Measurements from ENCODE around the gene PTPN21. TPM values are rescaled to one million over a fixed set of nuclear protein-coding genes. Genes with fewer than 3 reads are reported as not detected.

Gene PTPN21
- total and polyA plus RNA-seq, 2 donors = 14.5 to 22.4 TPM

DNA sequence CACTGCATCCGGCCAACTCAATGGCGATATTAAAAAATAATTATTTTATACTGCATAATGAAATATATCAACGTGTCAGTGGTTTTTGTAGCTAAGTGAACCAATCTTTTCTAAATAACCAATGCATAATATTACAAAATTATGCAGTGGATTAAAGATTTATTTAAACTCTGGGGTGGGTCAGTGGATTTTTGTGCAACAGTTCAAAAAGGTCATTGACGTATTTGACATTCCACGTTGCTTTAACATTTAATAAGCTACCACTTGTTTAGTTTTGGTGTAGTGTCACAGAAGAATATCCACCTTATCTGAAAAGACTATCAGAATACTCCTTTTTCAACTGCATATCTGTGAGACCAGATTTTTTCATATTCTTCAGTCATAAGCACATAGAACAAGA lies 10.6 kb upstream of the PTPN21 start:
- Histone ChIP-seq H3K4me3 (ENCODE audit: low read depth, low read length) (no peak overlapping the region), H3K36me3 (ENCODE audit: insufficient read depth) (peaks cover 8% of the 10 kb centered on the region), H3K27ac (ENCODE audit: low read depth) (no peak overlapping the region), H3K4me1 (ENCODE audit: insufficient read depth) (no peaks in the 10 kb centered on the region)
- DNase-seq (ENCODE audit: extremely low spot score) = no peak
- 90% methylated on average over 5 of the region's 5 CpGs for WGBS

DNA sequence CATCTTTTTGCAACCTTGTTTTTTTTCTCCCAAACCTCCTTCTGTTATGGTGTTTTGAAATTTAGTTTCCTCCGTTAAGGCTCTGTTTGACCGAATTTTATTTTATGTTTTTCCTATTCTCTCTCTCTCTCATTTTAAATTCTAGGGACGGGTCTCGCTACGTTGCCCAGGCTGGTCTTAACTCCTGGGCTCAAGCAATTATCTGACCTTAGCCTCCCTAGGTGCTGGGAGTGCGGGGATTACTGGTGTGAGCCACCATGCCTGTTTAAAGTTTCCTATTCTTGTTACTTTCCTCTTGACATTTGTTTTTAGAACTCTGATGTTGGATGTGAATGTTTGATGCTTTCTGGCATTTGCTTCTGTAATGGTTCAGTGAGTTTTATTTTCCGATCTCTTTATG lies 9.0 kb upstream of the PTPN21 start:
- WGBS = 32% methylated on average over 7 of the region's 7 CpGs
- Histone ChIP-seq H3K36me3 (ENCODE audit: insufficient read depth) (peaks cover 4% of the 10 kb centered on the region), H3K4me1 (ENCODE audit: insufficient read depth) (no peaks in the 10 kb centered on the region), H3K4me3 (ENCODE audit: low read depth, low read length) (peak overlapping the region; percentile 98), H3K27ac (ENCODE audit: low read depth) (no peak overlapping the region)
- DNase-seq (ENCODE audit: extremely low spot score) = no peak

DNA sequence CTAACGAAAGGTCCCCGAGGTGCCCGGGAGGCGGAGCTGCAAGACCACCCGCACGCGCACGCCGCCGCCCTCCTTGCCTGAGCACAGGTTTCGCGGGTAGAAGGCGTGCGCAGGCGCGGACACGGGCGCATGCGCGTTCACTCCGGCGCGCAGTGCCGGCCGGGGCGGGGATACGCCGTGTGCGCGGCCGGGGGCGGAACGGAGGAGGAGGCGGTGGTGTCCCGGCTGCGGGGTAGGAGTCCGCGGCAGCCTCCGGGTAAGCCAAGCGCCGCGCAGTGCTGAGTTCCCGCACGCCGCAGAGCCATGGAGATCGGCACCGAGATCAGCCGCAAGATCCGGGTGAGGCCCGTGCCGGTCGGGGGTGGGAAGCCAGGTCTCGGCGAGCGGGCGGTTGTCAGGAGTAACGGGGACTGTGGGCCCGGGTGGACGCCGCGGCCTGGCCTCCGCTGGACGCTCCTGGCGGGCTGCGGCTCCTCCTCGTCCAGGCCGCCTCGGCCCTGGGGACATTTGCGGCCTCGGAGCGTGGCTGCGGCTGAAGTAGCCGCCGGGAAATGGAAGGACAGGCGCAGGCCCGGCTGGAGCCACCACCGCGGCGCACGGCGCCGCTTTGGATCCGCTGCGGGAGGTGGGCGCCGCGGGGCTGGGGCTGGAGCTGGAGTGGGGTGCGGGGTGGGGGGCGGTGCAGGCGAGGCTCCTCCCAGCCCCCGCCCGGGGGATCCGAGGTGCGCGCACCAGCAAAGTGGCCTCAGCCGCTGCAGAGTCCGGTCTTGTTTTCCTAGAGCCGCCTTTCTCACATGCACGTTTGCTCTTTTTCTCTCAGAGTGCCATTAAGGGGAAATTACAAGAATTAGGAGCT lies 8.3 kb upstream of the PTPN21 start, which contains the start of gene ZC3H14:
Gene ZC3H14, plus strand, starts transcription at position 207 of the 856 bp plus-strand sequence. Its CDS starts 97 bp downstream, at position 304.
- peak within 1 kb of the TSS; percentile 93 for H3K27ac ChIP-seq (ENCODE audit: low read depth)
- no peaks in the 10 kb centered on the region for H3K36me3 ChIP-seq (ENCODE audit: insufficient read depth)
- WGBS = under 1% methylated on average over 99 of the region's 99 CpGs
- H3K4me3 ChIP-seq (ENCODE audit: low read depth, low read length) = peak within 1 kb of the TSS; percentile 98
- no peaks in the 10 kb centered on the region for H3K4me1 ChIP-seq (ENCODE audit: insufficient read depth)
- DNase-seq (ENCODE audit: extremely low spot score) = peak; percentile 45

DNA sequence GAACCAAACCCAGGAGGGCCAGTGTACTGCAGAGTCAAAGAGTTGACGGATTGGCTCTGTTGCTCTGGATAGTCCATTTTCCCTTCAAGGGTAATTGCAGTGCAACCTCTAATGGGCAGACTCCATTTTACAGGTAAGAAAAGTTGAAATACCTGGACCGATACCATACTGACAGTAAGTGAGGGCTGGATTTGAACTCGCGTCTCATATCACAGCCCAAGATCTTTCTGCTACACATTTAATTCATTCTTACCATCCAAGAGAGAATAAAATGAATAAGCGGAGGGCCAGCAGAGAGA lies 7.7 kb upstream of the PTPN21 start:
- H3K4me3 ChIP-seq (ENCODE audit: low read depth, low read length) = peak overlapping the region; percentile 98
- WGBS = 24% methylated on average over 5 of the region's 5 CpGs
- H3K4me1 ChIP-seq (ENCODE audit: insufficient read depth) = no peaks in the 10 kb centered on the region
- no peak for DNase-seq (ENCODE audit: extremely low spot score)
- no peaks in the 10 kb centered on the region for H3K36me3 ChIP-seq (ENCODE audit: insufficient read depth)
- H3K27ac ChIP-seq (ENCODE audit: low read depth) = no peak overlapping the region

DNA sequence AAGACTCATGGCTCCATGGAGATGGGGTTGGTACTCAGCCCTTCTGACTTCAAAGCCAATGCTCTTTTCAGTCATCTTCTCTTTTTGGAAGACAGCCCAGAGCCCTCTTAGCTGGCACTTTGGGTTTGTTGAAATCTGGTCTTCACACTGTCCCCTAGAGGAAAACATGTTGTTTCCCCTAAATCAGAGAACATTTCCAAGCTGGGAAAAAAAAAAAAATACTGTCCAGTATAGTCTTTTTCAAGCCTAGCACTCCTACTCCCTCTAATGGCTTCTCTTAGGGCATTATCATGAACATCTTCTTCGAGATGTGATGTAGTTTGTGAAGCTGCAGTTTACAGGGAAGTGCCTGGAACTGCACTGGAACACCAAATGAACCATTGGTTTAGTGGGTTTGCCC lies 5.0 kb upstream of the PTPN21 start:
- Histone ChIP-seq H3K36me3 (ENCODE audit: insufficient read depth) (no peaks in the 10 kb centered on the region), H3K4me3 (ENCODE audit: low read depth, low read length) (no peak overlapping the region), H3K4me1 (ENCODE audit: insufficient read depth) (no peaks in the 10 kb centered on the region), H3K27ac (ENCODE audit: low read depth) (no peak overlapping the region)
- no peak for DNase-seq (ENCODE audit: extremely low spot score)
- WGBS = 3% methylated on average over 1 of the region's 1 CpG

DNA sequence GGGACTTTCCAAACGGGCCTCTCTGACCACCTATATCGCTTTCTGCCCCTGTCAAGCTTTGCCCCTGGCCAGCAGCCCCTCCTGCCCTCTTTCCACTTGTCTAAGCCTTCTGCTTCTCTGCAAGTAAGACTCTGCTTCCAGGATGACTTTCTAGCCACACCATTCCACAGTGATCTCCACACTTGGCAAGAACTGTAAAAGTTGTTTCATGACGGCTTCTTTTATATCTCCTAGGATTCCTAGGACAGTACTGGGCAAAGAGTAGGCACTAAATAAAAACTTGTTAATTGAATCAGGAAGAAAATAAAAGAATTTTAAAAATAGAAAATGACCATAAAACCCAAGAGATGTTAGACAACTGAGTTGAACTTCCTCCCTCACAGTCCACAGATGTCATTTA lies 1.8 kb upstream of the PTPN21 start:
- no peak for DNase-seq (ENCODE audit: extremely low spot score)
- no peaks in the 10 kb centered on the region for H3K4me1 ChIP-seq (ENCODE audit: insufficient read depth)
- 37% methylated on average over 3 of the region's 3 CpGs for WGBS
- no peak overlapping the region for H3K4me3 ChIP-seq (ENCODE audit: low read depth, low read length)
- no peaks in the 10 kb centered on the region for H3K36me3 ChIP-seq (ENCODE audit: insufficient read depth)
- no peak overlapping the region for H3K27ac ChIP-seq (ENCODE audit: low read depth)

DNA sequence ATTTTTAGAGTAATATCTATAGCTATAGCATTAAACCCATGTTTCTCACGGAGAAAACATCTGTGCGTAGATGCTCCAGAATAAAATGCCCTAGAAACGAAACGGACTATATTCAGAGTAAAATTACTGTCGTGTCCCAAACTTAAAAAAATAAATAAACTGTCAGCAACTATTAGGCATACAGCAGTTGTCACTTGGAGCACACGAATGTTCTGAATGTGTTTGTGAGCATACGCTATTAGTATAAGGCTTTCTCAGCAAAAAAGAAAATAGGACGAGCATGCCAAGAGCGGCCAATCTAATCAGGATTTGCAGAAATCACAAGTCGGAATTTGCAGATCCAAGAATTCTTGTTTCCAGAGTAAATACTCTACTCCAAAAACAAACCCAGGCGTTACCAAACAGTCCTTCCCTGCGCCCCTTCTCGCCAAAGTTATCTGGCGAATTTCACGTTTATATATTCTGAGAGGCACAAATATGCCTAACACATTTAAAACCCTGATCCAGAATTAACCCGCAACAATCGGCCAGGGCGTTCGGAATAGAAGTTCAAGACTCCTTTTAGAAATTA lies 836 bp downstream of the PTPN21 start:
- Histone ChIP-seq H3K36me3 (ENCODE audit: insufficient read depth) (peaks cover 2% of the 10 kb centered on the region), H3K4me1 (ENCODE audit: insufficient read depth) (no peaks in the 10 kb centered on the region), H3K27ac (ENCODE audit: low read depth) (peak overlapping the region; percentile 94), H3K4me3 (ENCODE audit: low read depth, low read length) (peak overlapping the region; percentile 99)
- peak; percentile 20 for DNase-seq (ENCODE audit: extremely low spot score)
- 3% methylated on average over 19 of the region's 19 CpGs for WGBS

DNA sequence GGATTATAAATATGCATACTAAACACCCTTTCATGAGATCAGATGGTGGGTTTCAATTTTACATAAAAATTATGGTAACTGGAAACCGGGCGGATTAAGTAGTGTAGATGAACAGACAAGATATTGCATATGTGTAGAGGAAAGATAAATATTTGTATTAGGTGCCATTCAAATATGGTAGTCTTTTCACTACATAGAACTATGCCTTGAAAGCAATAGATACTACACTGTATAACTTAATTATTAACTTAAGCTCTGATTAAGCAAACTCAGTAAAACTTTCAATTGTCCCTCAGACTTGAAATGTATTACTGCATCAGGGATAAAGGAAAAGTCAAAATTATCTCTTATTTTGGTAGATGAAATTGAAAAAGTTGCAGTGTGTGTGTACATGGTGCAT lies 1.9 kb downstream of the PTPN21 start:
- H3K4me3 ChIP-seq (ENCODE audit: low read depth, low read length) = no peak overlapping the region
- 81% methylated on average over 2 of the region's 2 CpGs for WGBS
- no peak overlapping the region for H3K27ac ChIP-seq (ENCODE audit: low read depth)
- peaks cover 2% of the 10 kb centered on the region for H3K36me3 ChIP-seq (ENCODE audit: insufficient read depth)
- H3K4me1 ChIP-seq (ENCODE audit: insufficient read depth) = no peaks in the 10 kb centered on the region
- DNase-seq (ENCODE audit: extremely low spot score) = no peak

DNA sequence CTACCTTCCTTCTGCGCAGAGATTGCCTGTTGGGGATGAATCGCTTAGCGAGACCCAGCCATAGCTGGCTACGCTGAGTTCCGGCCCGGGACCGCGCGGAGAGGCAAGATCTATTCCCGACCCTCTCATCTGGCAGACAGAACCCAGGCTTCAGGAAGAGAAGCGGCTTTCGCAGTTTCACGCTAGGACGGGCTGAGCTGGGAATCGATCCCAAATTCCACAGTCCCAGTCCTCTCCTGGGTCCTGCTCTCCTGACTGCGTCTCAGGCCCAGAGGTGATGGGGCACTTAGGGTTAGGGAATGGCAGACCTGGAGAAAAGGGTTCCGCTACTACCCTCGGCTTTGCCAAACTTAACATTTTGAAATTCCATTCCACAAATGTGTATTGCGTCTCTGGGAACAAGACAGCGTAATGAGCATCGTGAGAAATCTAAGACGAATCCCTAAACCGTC lies 2.8 kb downstream of the PTPN21 start:
- no peaks in the 10 kb centered on the region for H3K4me1 ChIP-seq (ENCODE audit: insufficient read depth)
- 4% methylated on average over 23 of the region's 23 CpGs for WGBS
- DNase-seq (ENCODE audit: extremely low spot score) = no peak

DNA sequence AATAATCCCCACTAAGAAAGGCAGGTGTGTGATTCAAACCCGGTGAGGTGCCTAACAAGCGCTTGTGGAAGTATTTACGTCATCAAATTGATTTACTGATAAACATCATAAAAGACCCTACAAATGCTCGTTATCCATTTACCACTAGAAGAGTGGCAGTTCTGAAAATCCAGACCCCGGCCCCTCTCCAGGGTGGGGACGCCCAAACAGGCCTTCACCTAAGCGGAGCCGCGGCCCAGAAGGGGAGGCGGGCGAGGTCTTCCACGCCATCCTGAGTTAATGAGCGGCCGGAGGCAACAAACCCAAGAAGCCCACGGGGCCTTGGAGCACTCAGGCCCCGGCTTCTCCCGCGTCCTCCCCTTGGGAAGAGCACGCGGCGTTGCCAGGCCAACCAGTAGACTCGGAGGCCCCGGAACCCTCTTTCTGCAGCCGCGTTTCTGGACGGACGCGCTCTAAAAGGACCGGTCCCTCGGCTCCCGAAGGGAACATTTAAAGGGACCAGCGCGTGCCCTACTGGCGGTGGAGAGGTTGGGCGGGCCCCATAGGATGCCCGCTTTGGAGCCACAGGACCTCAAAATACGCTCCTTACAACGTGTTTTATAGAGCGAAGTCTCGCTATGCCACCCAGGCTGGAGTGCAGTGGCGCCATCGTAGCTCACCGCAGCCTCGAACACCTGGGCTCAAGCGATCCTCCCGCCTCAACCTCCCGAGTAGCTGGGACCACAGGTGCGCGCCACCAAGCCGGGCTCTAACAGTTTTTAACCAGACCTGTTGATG lies 3.5 kb downstream of the PTPN21 start:
- peaks cover 4% of the 10 kb centered on the region for H3K36me3 ChIP-seq (ENCODE audit: insufficient read depth)
- WGBS = 5% methylated on average over 50 of the region's 50 CpGs
- peak; percentile 64 for DNase-seq (ENCODE audit: extremely low spot score)
- peak overlapping the region; percentile 59 for H3K4me3 ChIP-seq (ENCODE audit: low read depth, low read length)
- no peak overlapping the region for H3K27ac ChIP-seq (ENCODE audit: low read depth)
- H3K4me1 ChIP-seq (ENCODE audit: insufficient read depth) = no peaks in the 10 kb centered on the region

More for the DNA sequence above, 2.8 kb downstream of the PTPN21 start:
- Histone ChIP-seq H3K4me3 (ENCODE audit: low read depth, low read length) (peak overlapping the region; percentile 59), H3K36me3 (ENCODE audit: insufficient read depth) (peaks cover 2% of the 10 kb centered on the region), H3K27ac (ENCODE audit: low read depth) (no peak overlapping the region)

DNA sequence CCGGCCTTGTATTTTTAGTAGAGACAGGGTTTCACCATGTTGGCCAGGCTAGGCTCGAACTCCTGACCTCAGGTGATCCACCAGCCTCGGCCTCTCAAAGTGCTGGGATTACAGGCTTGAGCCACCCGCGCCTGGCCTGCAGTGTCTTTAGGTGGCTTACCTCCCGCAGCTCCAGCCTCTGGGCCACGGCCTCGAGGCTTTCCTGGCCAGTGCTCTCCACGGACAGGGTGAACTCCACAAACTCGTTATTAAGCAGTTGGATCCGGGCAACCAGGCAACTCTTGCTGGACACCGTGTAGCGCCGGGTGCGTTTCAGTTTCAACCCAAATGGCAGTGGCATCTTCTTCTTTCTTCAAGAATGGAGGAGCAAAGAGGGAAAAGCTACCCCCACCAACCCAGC lies 4.7 kb downstream of the PTPN21 start:
- WGBS = 95% methylated on average over 15 of the region's 15 CpGs
- Histone ChIP-seq H3K4me3 (ENCODE audit: low read depth, low read length) (no peak overlapping the region), H3K4me1 (ENCODE audit: insufficient read depth) (no peaks in the 10 kb centered on the region), H3K27ac (ENCODE audit: low read depth) (no peak overlapping the region), H3K36me3 (ENCODE audit: insufficient read depth) (peaks cover 4% of the 10 kb centered on the region)
- DNase-seq (ENCODE audit: extremely low spot score) = no peak

DNA sequence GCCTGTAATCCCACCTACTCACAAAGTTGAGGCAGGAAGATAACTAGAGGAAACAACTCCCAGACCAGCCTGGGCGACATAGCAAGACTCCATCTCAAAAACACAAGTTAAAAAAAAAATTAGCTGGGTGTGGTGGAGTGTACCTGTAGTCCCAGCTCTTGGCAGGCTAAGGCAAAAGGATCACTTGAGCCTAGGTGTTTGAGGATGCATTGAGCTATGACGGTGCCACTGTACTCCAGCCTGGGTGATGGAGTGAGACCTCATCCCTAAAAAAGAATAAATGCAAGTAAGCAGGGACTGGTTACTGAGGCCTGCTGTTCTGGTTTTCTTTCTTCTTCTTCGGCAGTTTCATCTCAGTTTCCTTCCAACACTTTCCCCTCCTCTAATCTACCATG lies 7.4 kb downstream of the PTPN21 start:
- H3K36me3 ChIP-seq (ENCODE audit: insufficient read depth) = peaks cover 4% of the 10 kb centered on the region
- no peak overlapping the region for H3K4me3 ChIP-seq (ENCODE audit: low read depth, low read length)
- no peak overlapping the region for H3K27ac ChIP-seq (ENCODE audit: low read depth)
- WGBS = 91% methylated on average over 3 of the region's 3 CpGs
- H3K4me1 ChIP-seq (ENCODE audit: insufficient read depth) = no peaks in the 10 kb centered on the region
- DNase-seq (ENCODE audit: extremely low spot score) = no peak

DNA sequence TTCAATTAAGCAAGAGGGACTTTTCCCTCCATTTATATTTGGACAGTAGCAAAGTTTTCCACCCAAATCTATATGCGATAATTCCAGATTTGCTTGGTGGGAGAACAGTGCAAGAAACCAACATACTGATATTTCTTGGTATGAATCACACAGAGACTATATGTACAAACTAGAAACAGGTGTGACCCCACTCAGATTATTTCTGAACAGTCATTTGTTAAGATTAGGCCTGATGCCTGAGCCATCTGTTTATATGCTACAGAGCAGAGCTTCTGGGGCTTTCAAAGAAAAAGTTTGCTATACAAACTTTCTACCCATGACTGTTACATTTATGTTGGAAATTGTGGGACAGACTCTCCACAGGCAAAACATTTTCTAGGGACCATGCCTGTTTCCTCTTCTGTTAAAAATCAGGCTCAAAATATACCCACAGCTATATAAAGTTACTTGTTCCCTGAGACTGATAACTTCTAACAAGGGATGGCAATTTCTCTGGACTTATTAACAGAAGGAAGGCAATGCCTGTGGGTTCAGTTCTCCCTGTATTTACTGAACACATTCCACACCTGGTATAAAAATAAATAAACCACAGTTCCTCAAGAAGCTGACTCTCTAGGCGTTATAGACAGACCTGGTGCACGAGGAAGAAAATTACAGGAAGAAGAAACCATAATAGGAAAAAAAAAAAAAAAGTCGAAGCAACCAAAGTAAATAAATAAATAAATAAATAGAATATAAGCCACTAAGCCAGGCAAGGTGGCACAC lies 8.0 kb downstream of the PTPN21 start:
- Histone ChIP-seq H3K36me3 (ENCODE audit: insufficient read depth) (peaks cover 4% of the 10 kb centered on the region), H3K27ac (ENCODE audit: low read depth) (no peak overlapping the region), H3K4me3 (ENCODE audit: low read depth, low read length) (no peak overlapping the region), H3K4me1 (ENCODE audit: insufficient read depth) (no peaks in the 10 kb centered on the region)
- WGBS = 76% methylated on average over 4 of the region's 4 CpGs
- no peak for DNase-seq (ENCODE audit: extremely low spot score)

All from urinary bladder (tissue), 4 donors.